Measurements from ENCODE around the gene AEN.

The AEN gene

GRCh38 chr15:88652456-88653199, 31.5 kb downstream of the AEN start:
- DNase-seq = no peak

DNA sequence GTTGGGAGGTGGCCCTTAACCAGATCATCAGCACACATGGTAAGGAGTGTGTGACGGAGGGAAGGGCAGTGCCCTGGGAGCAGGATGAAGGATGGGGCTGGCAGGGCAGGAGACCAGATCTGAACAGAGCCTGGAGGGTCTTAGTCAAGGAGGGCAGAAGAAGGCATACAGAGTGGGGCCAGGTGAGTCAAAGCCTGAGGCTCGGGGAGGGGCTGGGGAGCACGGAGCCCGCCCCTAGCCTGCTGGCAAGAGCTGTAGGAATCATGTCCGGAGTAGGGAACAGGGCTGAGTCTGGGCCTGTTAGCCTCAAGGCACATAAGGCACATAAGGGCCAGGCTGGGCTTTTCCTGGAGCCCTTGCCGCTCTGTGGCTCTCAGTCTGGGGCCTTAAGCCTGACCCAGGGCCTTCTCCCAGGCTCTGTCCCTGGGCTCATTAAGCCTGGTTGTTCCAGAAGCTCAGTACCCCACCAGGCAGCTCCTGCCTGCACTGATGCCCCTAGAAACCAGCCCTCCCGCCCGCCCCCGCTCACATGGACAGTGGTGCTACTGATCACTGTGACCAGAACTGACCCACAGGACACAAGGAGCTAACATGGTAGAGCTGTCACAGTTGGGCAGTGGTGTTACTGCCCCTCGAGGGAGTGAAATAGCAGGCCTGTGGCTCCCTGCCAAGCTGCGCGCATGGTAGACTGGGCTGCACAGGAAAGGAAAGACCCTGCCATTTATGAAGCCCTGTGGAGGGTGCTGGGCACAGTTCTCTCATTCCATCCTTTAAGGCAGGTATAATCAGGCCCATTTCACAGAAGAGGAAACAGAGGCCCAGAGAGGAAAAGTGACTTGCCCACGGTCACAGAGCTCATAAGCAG, 32.3 kb downstream of the AEN start:
- no peak for DNase-seq

- DNase-seq = no peak
Measured at GRCh38 chr15:88654430-88655102, 33.4 kb downstream of the AEN start.

GRCh38 chr15:88655103-88655553, 34.0 kb downstream of the AEN start:
- no peak for DNase-seq

GRCh38 chr15:88655800-88656488, 34.8 kb downstream of the AEN start:
- no peak for DNase-seq

DNA sequence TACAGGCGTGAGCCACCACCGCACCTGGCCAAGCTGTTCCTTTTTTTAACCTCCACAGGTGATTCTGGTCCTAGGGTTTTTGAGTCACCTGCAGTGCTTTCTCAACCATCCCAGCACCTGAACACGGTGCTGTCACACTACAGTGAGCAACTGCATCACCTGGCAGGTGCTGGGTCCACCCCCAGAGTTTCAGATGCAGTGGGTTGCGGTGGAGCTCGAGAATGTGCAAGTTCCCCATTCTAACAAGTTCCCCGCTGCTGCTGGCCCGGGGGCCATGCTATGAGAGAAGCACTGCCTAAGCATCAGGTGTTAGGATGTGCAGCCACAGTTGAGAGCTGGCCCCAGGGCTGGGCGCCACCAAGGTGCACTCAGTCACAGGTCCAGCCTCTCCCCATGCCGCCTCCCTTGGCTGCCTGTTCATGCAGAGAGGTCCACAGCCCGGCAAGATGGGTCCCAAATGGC, 35.7 kb downstream of the AEN start:
- no peak for DNase-seq

GRCh38 chr15:88657326-88658069, 36.4 kb downstream of the AEN start:
- peak; percentile 56 for DNase-seq

DNA sequence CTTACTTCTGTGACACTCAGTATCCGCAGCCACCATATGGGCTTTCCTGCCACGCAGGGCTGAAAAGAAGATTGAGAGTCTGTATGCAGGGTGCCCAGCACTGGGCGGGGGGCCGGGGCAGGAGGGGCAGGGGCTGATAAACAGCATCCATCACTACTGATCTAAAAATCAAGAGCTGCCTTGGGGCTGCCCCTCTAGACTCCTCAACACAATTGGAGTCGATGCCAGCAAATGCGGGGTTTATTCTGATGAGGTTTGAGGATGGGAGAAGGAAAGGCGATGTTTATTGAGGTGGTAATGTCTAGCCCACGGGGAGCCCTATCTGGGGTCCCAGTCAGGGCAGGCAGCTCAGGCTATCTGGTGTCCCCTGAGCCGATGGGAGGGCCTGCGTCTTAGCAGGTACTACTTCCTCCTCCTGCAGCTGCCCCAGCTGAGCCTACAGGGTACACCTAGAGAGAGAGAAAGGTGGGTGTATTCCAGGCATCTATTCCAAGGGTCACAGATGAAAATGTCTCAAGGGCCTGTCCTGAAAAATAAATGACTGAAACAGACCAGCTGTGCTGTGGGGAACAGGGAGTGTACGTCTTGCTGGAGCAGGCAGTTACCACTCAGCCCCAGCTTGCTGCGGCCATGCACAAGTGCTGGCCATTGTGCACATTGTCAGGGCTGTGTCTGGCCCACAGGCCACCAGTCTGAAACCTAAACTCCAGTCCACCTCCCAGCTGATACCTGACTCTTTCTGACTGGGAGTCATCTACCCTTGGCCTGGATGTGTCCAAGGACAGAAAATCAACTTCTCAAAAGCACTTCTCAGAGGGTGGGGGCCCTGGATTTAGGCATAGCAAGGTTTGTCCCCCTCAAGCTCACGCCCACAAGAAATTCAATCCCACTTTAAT, 37.2 kb downstream of the AEN start:
- no peak for DNase-seq

DNA sequence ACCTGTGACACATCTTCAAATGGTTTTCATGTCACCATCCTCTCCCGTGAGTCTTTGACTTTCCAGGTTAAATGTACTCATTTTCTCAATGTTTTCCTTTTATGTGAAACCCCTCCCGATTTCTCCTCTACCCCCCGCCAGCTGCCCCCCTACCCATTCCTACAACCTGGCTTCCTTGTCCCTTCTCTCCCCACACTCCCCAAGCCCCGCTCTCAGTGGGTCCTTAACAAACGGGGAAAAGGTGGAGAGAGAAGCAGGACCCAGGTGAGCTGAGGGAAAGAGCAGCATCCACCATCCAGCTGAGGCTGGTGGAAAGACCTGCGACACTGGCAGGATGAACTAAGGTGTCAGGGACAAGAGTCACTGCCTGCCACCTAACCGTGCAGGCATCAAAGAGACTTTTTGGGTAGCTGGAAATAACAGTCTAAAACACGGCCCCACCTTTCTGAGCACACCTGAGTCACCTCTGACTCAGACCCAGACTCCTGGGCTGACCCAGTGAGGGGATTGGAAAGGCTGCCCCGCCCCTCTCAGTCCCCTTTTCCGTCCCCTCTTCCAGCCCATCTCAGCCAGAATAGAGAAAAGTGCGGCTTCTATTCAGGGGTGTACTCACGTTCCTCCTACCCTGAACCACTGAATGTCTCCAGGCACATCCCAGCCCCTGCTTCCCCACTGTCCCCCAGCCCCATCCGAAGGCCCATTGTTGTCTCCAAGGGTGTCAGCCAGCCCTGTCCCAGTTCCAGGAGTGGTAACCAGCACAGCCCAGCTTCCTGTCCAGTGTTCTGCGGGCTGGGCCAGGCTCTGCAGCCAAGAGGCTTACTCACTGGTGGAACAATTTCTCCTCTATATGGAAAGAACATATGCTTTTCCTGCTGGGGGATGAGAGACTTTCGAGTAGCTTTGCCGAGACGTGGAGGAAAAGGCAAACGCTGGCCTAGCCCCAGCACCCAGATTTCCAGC, 38.1 kb downstream of the AEN start:
- DNase-seq = no peak

GRCh38 chr15:88661041-88661700, 40.0 kb downstream of the AEN start:
- DNase-seq = no peak

- DNase-seq = no peak
Measured at GRCh38 chr15:88661761-88662556, 40.8 kb downstream of the AEN start.

- DNase-seq = no peak
Measured at GRCh38 chr15:88663141-88663621, 42.0 kb downstream of the AEN start.

- no peak for DNase-seq
Measured at GRCh38 chr15:88664151-88664778, 43.1 kb downstream of the AEN start.

- no peak for DNase-seq
Measured at GRCh38 chr15:88674661-88675060, 53.5 kb downstream of the AEN start.

DNA sequence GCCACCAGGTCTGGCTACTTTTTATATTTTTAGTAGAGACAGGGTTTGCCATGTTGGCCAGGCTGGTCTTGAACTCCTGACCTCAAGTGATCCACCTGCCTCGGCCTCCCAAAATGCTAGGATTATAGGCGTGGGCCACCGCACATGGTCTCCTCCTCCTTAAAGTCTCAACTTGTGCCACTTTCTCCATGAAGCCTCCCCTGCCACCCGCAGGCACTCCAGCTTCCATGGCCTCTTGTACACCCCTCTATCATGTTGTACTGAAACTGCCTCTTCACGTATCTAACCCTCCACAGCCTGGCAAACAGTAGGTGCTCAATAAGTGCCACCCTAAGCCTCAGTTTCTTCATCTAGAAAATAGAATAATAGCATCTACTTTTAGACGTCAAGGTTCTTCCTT, 57.6 kb downstream of the AEN start:
- DNase-seq = no peak

GRCh38 chr15:88680241-88681001, 59.3 kb downstream of the AEN start:
- DNase-seq = no peak
